ENCODE measurements around the gene EPHB2.

Gene EPHB2

DNA sequence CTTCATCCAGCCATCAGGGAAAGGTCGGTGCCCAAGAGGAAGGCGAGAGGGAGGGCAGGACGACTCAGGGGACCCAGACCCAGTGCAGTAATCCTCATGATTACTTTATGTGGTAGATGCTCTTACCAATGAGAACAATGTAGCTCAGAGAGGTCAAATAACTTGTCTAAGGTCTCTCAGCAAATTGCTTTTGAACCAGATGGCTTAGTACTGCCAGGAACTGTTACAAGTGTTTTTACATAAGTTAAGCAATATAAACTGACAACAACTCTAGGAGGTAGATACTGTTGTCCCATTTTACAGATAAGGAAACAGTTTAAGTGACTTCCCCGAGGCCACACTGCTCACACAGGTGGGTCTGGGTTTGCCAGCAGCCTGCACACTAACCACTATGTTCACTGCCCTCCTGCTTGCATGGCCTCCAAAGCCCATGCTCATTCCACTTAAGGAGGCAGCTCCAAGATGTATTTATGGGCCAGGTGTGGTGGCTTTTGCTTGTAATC, 150.3 kb downstream of the EPHB2 start:
- no peak for DNase-seq (ENCODE audit: low read depth in 2 of 2)

DNA sequence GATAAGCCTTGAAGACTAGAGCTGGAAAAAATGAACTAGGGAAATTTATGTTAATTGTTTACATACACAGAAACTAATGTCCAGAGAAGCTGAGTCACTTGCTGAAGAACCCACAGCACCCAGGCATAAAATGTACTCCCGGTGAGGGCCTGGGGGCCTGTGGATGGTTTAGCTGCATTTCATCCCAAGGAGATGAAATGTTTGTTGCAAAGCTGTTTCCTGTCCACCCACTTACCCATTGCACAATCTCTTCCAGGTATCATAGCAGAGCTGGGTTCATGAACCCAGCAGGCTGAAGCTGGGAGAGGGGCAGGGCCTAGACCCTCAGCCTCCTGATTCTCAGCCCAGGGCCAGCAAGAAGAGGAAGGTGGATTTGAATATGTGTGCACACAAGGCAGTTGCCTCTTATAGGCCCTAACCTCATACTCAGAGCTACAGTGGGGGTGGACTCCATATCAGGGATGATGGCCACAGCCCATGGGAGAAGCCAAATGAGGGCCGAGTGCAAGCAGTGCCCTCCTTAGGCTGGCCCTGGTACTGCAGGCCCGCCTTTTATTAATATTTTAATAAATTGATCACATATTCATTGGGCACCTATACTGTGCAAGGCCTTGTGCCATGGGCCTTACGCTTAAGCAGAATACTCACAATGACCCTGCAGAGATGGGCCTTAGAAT, 151.3 kb downstream of the EPHB2 start:
- DNase-seq (ENCODE audit: low read depth in 2 of 2), result no peak

DNA sequence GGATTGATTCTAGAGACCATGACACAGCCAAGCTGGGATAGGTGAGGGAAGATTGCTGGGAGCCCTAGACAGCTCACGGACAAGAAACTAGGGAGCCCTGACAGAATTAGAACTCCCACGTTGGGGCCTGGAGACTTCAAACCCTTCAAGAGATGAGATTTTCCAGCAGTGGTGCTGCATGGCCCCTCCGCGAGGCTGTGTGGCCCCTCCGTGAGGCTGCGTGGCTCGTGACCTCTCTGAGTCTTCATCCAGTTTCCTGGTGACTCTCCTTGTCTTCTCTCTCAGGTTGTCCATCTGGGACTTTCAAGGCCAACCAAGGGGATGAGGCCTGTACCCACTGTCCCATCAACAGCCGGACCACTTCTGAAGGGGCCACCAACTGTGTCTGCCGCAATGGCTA, 152.1 kb downstream of the EPHB2 start:
- DNase-seq (ENCODE audit: low read depth in 2 of 2), result no peak

DNA sequence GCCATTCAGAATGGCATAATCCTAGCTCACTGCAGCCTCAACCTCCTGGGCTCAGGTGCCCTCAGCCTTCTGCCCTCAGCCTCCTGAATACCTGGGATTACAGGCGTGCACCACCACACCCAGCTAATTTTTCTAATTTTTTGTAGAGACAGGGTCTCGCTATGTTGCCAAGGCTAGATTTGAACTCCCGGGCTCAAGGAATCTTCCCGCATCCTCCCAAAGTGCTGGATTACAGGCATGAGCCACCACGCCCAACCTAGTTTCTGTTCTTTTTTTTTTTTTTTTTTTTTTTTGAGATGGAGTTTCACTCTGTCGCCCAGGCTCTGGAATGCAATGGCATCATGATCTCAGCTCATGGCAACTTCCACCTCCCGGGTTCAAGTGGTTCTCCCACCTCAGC, 153.1 kb downstream of the EPHB2 start:
- no peak for DNase-seq (ENCODE audit: low read depth in 2 of 2)

DNA sequence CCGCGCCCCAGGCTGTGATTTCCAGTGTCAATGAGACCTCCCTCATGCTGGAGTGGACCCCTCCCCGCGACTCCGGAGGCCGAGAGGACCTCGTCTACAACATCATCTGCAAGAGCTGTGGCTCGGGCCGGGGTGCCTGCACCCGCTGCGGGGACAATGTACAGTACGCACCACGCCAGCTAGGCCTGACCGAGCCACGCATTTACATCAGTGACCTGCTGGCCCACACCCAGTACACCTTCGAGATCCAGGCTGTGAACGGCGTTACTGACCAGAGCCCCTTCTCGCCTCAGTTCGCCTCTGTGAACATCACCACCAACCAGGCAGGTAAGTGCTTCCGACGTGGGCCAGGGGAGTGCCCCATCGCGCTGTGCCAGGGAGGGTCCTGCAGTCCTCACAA, 154.2 kb downstream of the EPHB2 start:
- DNase-seq (ENCODE audit: low read depth in 2 of 2), result no peak

DNA sequence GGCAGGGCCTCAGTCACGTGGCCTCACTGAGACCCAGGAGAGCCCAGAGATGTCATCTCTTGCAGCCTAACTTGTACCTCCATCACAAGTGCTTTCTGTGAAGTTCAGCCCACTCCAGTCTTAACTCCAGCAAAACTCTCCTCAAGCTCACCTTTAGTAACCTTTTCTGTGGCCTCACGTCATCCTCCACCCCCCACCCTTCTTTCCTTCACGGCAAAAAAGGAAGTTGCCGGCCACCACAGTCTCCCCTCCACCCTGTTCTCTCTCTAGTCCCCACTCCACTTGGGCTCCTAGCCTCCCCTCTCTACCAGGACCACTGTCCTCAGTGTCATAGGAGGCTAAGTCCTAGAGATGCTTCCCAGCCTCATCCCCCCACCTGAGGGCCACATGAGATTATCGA, 155.1 kb downstream of the EPHB2 start:
- no peak for DNase-seq (ENCODE audit: low read depth in 2 of 2)

DNA sequence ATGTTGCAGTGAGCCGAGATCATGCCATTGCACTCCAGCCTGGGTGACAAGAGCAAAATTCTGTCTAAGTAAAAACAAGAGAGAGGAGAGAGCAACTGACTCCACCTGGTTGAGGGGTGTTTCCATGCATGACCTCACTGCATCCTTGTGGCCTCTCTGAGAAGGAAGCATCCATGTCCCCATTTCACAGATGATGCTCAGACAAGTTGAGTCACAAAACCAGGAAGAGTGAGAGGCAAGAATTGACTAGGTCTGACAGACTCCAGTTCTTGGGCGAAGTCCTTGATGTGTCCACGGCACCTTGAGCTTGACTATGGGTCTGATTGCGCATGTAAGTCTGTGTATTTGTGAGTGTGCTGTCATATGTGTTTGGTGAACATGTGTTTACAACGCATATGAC, 156.2 kb downstream of the EPHB2 start:
- no peak for DNase-seq (ENCODE audit: low read depth in 2 of 2)

DNA sequence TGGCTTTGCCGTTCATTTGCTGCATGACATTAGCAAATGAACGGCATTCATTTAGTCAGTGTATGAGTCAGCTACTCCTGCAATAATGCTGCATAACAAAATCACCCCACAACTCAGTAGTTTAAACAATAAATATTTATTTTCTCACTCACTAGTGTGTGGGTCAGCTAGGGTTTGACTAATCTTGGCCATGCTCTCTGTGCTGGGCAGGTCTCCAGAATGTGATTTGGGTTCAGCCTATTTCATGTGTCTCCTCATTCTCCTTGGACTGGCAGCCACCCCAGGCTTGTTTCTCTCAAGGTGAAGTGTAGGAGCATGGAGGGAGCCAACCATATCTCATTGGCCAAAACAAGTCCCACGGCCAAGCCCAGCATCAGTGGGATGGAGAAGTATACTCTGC, 157.7 kb downstream of the EPHB2 start:
- no peak for DNase-seq (ENCODE audit: low read depth in 2 of 2)

DNA sequence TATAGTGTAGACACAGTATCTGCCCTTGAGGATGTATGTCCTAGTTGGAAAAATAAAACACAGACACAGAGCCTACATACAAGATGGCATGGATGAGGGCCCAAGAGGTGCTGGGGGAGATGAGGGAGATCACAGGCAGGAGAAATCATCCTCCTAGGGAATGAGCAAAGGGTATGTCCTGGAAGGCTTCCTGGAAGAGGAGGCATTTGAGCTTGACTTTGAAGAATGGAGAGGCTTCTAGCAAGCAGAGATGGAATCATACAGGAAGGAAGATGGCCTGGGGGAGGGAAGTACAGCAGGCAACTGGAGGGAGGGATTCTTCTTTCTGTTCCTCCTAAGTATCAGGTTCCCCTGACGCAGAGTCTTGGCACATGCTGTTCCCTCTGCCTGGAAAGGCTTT, 158.7 kb downstream of the EPHB2 start:
- no peak for DNase-seq (ENCODE audit: low read depth in 2 of 2)

DNA sequence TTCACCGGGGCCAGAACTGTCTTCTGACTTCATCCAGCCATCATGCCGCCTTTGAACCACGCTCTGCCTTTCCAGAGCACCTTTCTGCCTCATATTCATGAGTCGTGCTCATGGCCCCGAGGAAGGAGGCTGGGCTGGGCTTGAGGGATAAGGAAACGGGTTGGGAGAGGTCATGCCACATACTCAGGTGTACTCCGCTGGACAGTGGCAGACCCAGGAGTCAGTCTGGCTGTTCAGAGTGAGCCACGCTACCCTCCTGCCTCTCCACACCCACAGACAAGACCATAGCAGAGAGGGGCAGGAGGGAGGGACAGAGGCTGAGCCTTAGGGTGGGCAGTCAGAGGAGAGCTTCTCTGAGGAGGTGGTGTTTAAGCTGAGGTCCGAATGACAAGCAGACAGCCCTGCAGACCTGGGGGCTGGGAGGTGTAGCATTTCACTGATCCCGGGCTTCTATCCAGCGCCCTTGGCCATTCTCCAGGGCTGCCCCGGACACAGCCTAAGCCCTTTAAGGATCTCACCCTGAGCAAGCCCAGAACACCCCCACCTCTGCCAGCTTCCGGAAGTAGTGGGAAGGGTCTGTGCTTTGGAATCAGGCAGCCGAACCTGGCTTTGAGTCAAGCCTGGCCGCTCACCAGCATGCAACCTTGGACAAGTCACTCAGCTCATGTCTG, 159.7 kb downstream of the EPHB2 start:
- no peak for DNase-seq (ENCODE audit: low read depth in 2 of 2)

DNA sequence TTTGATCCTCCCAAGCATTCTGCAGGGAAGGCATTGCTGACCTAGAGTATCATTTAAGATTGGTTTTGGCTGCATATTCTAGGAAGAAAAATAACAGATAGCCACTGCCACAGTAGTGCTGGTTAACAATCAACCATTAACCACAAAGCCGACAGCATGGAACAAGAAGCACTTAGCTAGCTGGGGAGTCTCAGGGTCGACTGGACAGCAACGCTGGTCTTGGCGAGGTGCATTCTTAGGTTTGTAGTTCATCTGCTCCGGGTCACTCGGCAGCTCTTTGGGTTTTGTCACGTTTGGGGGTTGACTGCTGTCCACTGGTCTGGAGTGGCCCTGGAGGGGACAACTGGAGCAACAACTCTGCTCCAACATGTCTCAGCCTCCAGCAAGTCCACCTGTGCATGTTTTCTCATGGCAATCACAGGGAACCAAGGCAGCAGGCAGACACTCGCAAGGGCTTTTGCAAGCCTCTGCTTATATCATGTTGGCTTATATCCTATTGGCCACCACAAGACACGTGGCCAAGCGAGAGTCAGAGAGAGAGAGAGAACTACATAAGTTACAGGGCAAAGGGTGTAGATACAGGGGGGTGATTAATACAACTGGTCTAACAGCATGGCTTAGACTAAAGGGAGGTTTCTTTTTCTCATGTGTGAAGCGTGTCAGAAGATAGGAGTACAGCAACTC, 162.5 kb downstream of the EPHB2 start:
- no peak for DNase-seq (ENCODE audit: low read depth in 2 of 2)

DNA sequence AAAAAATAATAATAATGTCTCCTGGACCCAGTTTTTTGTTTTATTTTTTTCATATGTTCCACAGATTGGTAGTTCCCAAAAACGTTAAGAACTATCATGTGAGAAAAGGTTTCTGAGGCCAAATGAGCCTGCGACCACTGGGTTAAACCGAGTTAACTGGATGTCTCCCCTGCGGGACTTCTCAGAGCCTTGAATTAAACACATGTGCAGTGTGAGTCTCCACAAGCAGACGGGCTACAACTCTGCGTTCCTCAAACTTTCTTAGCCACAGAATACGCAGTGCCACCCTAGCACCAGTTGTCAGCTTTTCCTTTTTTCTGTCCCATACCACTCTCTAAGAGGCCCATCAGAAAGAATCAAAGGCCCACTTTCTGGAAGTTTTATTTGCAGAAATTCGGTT, 164.1 kb downstream of the EPHB2 start:
- DNase-seq (ENCODE audit: low read depth in 2 of 2), result no peak

DNA sequence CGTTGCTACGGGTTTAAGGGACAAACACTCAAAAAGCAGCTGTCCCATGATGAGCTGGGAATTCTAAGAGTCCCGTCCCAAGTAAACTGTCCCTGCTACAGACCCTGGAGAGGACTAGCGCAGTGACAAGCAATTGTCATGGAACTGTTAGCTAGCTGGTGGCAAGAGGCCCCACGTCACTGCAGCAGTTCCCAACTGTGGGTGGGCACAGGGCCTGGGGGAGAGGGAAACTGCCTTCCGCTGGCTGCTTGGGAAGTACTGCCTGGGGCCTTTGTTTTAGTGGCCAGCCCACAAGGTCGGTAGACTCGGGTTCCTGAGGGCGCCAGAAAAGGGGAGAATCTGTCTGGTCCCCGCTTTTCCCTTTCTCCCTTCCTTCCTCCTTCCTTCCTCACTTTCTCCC, 164.6 kb downstream of the EPHB2 start:
- DNase-seq (ENCODE audit: low read depth in 2 of 2), result no peak

DNA sequence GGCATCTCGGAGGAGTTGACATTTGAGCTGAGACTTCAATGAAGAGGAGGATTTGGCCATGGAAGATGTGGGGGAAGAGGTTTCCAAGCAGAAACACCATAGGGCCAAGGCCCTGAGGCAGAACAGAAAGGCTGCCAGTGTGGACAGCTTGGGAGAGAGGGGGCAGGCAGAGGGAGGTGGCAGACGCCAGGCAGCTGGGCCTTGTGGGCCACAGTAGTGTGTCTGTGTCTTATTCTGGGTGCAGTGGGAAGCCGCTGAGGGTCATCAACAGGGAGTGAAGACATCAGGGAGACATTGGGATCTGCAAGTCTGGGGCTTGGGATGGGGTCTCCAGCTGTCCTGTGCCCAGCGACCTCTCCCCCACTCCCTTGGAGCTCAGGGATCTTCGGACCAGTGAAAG, 165.2 kb downstream of the EPHB2 start:
- DNase-seq (ENCODE audit: low read depth in 2 of 2), result no peak

DNA sequence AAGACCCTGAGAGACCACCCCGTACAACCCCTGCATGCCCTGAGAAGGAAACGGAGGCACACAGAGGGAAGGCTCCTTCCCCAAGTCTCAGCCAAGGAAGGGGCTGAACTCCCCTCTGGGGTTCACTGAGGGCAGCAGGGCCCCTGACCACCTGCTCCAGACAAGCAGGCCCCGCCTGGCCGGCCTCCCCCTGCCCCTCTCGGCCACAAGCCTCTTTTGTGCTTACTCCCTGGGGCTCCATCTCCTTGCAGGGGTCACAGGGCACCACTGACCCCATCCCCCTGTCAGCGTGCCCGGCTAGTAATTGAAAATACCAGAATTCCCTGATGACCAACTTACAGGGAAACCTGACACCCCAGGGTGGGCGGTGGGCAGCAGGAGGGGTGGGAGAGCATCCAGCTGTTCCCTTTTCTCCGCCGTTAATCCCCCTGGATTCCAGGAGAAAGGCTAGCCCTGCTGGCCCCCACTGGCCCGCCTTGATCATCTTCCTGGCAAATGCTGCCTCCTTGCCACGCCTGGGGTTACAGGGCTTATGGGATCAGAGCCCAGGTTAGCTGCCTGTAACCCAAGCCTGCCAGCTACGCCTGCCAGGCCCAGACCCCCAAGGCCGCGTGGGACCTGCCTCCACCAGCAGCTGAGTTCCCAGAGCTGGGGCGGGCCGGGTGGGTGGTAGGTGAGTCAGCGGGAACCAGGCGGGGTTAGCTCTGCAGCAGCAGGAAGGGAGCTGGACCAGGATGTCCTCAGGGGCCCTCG, 165.9 kb downstream of the EPHB2 start:
- DNase-seq (ENCODE audit: low read depth in 2 of 2), result no peak

DNA sequence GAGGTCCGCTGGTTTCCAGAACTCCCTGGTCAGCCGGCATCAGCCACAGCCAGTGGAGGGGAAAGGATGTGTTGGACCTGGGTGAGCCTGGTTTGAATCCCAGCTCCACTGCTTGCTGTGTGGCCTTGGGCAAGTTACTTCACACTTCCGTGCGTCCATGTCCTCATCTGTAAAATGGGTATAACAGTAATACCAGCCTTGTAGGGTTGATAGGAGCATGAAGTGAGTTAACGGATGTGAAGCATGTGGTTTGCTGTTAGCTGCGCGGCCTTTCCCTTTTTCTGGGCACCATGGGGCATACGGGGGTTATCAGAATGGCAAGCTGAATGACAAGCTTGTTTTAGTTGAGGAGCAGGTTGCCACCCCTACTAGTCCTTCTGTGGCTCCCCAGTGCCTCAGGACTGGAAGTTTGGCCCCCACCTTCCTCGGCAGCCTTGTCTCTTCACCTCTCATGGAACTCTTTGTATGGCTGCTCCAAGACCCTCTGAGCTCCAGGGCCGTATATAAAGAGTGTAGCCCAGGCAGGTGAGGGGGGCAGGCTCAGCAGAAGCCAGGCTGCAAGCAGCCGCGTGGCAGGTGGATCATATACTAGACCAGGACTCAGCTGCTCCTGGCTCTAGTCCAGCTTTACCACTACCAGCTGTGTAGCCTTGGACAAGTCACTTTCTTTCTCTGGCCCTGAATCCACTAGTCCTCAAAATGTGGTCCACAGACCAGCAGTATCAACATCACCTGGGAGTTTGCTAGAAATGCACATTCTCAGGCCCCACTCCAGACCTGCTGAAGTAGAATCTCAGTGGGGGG, 166.7 kb downstream of the EPHB2 start:
- DNase-seq (ENCODE audit: low read depth in 2 of 2), result no peak

DNA sequence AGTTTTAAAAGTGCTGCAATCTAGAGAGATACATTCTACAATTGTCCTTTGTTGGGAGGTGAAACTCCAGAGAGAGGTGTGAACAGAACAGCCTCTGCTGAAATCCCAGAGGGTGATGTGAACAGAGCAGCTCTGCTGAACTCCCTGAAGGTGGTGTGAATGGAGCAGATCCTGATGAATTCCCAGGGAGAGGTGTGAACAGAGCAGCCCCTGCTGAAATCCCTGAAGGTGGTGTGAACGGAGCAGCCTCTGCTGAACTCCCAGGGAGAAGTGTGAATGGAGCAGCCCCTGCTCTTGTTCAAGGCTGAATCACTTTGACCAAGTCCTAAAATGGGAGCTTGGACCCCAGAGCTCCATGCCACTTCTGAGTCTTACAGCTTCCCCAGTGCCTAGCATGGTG, 167.3 kb downstream of the EPHB2 start:
- DNase-seq (ENCODE audit: low read depth in 2 of 2), result no peak

DNA sequence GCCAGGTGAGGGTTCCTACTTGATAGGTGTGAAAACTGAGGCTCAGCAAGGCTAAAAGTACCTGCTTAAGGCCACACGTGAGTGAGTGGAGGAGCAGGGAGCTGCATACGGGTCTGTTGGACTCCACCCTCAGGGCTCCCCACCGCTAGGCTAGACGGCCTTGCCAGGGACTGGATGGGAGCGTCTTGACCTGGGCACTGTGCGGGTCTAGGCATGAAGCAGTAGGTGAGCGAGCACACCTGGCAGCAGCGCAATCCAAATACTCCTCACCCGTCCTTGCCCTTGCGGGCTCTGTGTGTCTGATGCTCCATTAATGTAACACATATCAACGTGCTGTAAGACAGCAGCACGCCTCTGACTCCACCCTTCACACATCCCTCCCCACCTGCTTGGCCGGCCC, 168.0 kb downstream of the EPHB2 start:
- DNase-seq (ENCODE audit: low read depth in 2 of 2), result no peak

DNA sequence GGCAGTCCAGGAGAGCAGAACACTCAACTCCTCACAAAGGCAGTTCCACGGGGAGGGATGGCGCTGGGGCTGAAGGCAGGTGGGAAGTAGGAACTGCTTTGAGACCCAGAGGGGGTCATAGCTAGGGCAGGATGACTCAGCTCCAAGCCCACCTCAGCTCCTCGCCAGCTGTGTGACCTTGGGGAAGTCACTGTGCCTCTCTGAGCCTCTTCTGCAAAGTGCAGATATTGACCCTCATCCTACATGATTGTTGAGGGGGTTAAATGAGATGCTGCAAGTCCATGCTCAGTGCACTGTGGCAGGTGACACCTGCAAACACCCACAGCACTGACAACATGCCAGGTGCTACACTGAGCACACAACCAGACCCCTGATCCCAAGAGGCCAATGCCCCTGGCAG, 168.8 kb downstream of the EPHB2 start:
- no peak for DNase-seq (ENCODE audit: low read depth in 2 of 2)

DNA sequence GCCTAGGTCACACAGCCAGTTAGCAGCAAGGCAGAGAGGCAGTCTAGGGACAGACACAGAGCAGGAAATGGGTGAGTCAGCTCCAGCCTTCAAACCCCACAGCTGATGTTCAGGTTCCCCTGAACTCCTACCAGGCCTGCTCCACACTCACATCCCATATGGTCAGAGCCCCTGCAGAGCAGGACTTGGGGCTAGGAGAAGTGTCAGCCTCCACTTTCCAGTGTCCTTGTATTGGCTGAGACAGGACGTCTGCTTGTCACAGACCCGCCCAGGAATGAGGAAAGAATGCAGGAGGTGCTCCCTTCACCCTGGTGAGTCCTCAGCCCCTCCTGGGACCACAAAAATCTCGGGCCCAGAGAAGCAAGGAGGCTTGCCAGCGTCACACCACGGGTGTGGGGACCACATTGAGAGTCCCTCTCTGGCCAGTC, 169.5 kb downstream of the EPHB2 start:
- no peak for DNase-seq (ENCODE audit: low read depth in 2 of 2)

DNA sequence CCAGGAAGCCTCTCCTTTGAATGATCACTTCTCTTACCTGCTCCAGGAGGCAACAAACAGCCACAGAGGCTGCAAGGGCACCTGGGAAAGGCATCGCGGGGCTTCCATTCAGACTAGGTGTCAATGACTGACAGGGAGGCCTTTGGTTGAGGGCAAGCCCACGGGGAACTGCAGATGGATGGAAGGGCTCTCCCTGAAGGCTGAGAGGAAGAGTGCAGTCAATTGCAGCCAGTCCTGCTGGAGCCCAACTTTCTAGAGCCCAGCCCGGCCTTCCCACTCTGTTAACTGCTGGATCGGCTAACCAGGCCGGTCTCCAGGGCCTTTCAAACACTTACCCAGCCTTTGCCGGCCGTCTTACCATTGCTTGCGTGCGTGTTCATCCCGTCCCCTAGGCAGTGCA, 172.8 kb downstream of the EPHB2 start:
- no peak for DNase-seq (ENCODE audit: low read depth in 2 of 2)
